ENCODE data around the gene CNTN2.

Gene CNTN2

GRCh38 chr1:205069371-205070125 is 26.5 kb downstream of the CNTN2 start:
- TF ChIP-seq CTCF (IDR thresholded peaks at IDR 0.05; ENCODE audit: control extremely low read depth, extremely low read depth, low read depth, missing control alignments), result no peak
- DNase-seq (ENCODE audit: extremely low spot score), result no peak
- ChIA-PET POLR2A (no interaction called here), CTCF (interaction anchor here (8.8 kb wide), 1 partner anchor 8 kb away, joined by 78 read pairs; no protein-coding TSS in a partner anchor)

- DNase-seq (ENCODE audit: extremely low spot score), result no peak
- POLR2A ChIA-PET, result interaction anchor here (0.6 to 0.7 kb wide), 2 partner anchors 100 to 1757 kb away, joined by 4 to 5 read pairs; no protein-coding TSS in a partner anchor
- CTCF ChIA-PET, result interaction anchor here (1.2 to 8.8 kb wide), 3 partner anchors 9 to 185 kb away, joined by 3 to 78 read pairs (median 14); no protein-coding TSS in a partner anchor
- TF ChIP-seq CTCF (IDR thresholded peaks at IDR 0.05; ENCODE audit: control extremely low read depth, extremely low read depth, low read depth, missing control alignments), result no peak
Measured at GRCh38 chr1:205071028-205071409, 28.0 kb downstream of the CNTN2 start.

GRCh38 chr1:205071801-205072200 is 28.8 kb downstream of the CNTN2 start:
- DNase-seq (ENCODE audit: extremely low spot score), result no peak
- ChIA-PET CTCF (interaction anchor here (1.2 to 8.8 kb wide), 4 partner anchors 10 to 184 kb away, joined by 3 to 78 read pairs (median 10); no protein-coding TSS in a partner anchor), POLR2A (interaction anchor here (0.6 kb wide), 1 partner anchor 99 kb away, joined by 4 read pairs; no protein-coding TSS in a partner anchor)
- no peak for TF ChIP-seq CTCF (IDR thresholded peaks at IDR 0.05; ENCODE audit: control extremely low read depth, extremely low read depth, low read depth, missing control alignments)

- POLR2A ChIA-PET, result no interaction called here
- TF ChIP-seq CTCF (IDR thresholded peaks at IDR 0.05; ENCODE audit: control extremely low read depth, extremely low read depth, low read depth, missing control alignments), result no peak
- DNase-seq (ENCODE audit: extremely low spot score), result no peak
Measured at GRCh38 chr1:205072286-205072685, 29.3 kb downstream of the CNTN2 start.

GRCh38 chr1:205072881-205073280 is 29.9 kb downstream of the CNTN2 start:
- TF ChIP-seq CTCF (IDR thresholded peaks at IDR 0.05; ENCODE audit: control extremely low read depth, extremely low read depth, low read depth, missing control alignments), result no peak
- ChIA-PET POLR2A (no interaction called here), CTCF (interaction anchor here (2.0 to 8.8 kb wide), 3 partner anchors 11 to 97 kb away, joined by 7 to 78 read pairs (median 14); no protein-coding TSS in a partner anchor)
- no peak for DNase-seq (ENCODE audit: extremely low spot score)

More at GRCh38 chr1:205072286-205072685, 29.3 kb downstream of the CNTN2 start:
- CTCF ChIA-PET, result interaction anchor here (2.0 to 8.8 kb wide), 3 partner anchors 11 to 96 kb away, joined by 7 to 78 read pairs (median 14); no protein-coding TSS in a partner anchor

GRCh38 chr1:205073511-205073910 is 30.5 kb downstream of the CNTN2 start:
- no peak for TF ChIP-seq CTCF (IDR thresholded peaks at IDR 0.05; ENCODE audit: control extremely low read depth, extremely low read depth, low read depth, missing control alignments)
- no peak for DNase-seq (ENCODE audit: extremely low spot score)
- CTCF ChIA-PET, result interaction anchor here (3.3 to 8.8 kb wide), 2 partner anchors 12 to 84 kb away, joined by 14 to 78 read pairs; no protein-coding TSS in a partner anchor
- POLR2A ChIA-PET, result no interaction called here

All from GM10248 (cell line).